Activated naive CD4-positive, alpha-beta T cell treated with Interleukin-2 at 50 U/mL for 16 hours (primary cell): ENCODE data around the gene ANKRD65.
A peak's percentile ranks its signal among the peaks of the same experiment; 100 is the strongest.

Experiments used
- DNase-seq: peaks from one replicate; pipeline ENCODE4 v3.0.0-alpha.2; 2020

The ANKRD65 gene

GRCh38 chr1:1441002-1441888 lies 20.2 kb upstream of the ANKRD65 start:
- peak; percentile 64 for DNase-seq

- no peak for DNase-seq
Measured at GRCh38 chr1:1440262-1441001, 19.4 kb upstream of the ANKRD65 start.

DNA sequence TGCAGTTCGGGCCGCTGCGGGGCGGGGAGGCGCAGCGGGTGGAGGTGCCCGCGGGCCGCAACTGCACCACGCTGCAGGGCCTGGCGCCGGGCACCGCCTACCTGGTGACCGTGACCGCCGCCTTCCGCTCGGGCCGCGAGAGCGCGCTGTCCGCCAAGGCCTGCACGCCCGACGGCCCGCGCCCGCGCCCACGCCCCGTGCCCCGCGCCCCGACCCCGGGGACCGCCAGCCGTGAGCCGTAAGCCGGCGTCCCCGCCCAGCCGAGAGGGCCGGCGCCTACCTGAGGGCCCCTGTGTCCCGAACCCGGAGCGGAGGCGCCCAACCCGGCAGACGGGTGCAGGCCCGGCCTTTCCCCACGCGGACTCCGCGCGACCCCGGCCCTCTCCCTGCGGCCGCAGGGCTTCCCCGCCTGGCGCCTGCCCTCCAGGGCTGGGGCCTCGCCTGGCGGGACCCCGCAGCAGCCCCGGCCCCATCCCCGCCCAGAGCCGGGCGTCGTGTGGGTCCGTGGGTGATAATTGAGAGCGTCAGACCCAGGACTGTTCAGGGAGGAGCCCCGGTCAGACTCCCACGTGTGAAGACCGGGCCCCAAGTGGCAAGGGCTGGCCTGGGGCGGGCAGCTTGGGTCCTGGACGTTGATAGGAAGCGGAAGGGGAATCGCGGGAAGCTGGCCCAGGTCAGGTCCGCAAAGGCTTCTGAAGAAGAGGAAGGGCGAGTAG lies 18.6 kb upstream of the ANKRD65 start:
- no peak for DNase-seq

- DNase-seq: no peak
Measured at GRCh38 chr1:1438531-1439381, 17.7 kb upstream of the ANKRD65 start.

DNA sequence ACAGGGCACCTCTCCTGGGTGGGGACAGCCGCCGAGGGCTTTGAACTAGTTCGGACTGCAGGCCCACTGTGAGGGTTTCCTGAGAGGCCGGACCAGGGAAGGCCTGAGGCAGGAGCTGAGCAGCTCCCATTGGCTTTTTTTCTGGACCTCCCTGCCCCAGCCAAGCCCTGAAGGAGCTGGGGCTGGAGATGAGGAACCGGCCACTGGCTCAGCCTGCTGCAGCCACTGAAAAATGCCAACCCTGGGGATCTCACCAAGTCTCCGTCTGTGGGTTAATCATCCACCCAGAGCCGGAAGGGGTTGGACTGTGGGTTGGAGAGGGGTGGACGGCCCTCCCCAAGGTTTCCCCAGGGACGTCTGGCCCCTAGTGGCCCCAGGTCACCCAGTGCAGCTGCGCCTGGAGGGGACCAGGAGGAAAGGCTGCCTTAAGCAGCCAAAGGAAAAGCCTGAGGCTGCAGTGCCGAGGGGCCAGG lies 16.9 kb upstream of the ANKRD65 start:
- DNase-seq: no peak

- DNase-seq: no peak
Measured at GRCh38 chr1:1437033-1437903, 16.2 kb upstream of the ANKRD65 start.

DNA sequence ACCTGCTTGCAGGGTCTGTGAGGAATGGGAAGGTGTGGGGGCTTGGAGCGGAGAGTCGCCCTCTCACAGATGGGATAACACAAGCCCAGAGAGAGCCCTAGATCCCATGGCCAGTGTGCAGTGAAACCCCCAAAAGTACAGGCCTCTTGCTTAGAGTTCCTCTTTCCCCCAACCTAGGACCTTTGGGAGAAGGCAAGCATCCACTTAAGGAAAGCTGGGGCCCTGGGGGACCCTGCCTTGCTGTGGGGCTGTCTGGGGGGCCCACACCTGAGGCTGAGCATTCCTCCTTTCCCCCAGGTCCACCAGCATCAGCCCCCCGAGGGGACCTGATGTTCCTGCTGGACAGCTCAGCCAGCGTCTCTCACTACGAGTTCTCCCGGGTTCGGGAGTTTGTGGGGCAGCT lies 15.6 kb upstream of the ANKRD65 start:
- DNase-seq: no peak

DNA sequence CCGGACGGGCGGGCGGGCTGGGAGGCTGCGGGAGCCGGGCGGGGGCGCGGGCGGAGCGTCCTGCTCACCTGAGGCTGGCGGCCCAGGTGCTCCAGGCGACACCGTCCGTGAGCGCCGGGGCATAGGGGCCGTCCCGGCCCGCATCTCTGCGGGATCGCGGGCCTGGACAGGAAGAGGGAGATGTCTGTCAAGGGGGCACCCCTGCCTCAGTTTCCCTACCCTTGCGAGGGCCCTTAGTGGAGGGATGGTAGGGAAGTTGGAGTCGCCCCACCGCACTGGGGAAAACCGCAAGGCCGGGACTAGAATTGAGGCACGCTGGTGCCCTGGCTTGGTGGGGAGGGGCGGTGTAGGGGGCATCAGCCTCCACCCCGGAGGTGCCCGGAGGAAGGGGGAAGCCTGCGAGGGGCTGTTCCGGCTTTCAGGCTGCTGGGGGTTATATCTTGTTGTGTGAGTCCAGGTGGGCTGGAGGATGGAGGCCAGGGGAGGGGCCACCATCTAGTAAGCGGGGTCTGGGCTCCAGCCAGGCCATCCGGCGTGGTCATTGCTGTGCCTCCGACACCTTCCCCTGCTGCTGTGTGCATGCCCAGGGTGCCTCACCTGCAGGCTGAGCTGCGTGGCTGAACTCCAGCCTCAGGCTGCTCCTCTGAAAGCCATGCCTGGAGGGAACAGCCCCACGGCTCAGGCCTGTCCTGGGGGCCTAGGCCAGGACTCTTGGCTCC lies 15.0 kb upstream of the ANKRD65 start:
- no peak for DNase-seq

- DNase-seq: peak; percentile 62
Measured at GRCh38 chr1:1435106-1435903, 14.2 kb upstream of the ANKRD65 start, which contains the start of gene VWA1. Gene VWA1 (plus strand): TSS chr1:1435690. CDS start chr1:1435749, 59 bp downstream.

DNA sequence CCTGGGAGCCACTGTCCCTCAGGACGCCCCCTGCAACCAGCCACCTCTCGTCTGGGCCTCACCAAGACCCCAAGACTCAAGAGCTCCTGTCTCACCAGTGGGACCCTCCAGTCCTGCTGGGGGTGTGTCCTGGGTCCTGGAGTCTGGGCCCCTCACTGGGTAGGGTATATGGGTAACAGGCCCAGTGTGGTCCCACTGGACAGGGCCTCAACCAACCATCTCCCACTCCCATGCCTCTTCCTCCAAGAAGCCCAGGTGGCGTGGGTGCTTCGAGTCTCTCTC lies 13.7 kb upstream of the ANKRD65 start:
- DNase-seq: no peak

GRCh38 chr1:1434131-1434823 lies 13.2 kb upstream of the ANKRD65 start:
- no peak for DNase-seq

DNA sequence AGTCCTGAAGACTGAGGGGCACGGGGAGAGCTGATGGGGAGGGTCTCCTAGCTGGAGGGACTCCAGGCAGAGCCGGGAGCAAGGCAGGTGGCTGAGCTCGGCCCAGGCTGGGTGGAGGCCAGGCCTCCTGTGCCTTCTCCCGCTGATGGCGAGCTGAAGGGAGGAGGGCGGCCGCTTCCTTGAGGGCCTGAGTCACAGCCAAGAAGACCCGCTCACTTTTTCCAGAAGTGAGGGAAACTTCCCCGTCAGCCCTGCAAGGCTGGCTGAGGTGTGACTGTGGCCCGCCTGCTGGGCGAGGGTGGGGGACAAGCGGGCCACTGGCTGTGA lies 12.7 kb upstream of the ANKRD65 start:
- DNase-seq: peak; percentile 54

DNA sequence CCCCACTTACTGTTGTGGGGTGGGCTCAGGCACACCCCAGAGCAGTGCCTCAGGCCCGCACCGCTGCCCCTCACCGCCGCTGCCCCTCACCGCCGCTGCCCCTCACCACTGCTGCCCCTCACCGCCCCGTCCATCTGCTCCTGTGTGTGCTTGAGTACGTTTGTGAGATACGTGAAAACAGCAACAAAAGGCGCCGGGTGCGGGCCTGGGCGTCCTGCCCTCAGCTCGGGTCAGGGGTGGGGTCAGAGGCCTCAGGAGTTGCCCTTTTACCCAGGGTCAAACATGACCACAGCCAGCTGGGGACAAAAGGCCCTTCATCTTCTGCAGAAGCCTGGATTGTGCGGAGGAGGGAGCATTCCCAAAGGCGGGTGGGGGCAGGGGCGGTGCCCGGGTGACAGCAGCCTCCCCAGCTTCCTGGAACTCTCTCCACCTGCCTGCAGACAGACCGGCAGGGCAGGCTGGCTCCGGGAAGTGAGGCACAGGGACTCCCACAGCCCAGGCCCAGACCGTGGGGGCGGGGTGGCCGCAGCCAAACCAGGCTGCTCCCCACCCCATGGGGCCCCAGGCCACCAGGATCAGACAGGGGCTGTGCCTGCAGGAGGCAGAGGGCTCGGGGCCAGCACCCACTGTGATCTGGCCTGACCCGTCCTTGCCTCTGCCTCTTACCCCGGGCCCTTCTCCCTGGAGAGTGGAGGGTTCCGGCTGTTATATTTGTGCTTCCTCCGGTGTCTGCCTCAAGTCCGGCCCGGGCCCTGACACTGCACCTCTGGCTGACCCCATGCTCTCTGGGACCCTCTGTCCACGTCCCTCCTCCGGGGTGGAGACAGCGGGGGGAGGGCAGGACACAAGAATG lies 12.1 kb upstream of the ANKRD65 start:
- no peak for DNase-seq

- DNase-seq: no peak
Measured at GRCh38 chr1:1432274-1432950, 11.3 kb upstream of the ANKRD65 start.

DNA sequence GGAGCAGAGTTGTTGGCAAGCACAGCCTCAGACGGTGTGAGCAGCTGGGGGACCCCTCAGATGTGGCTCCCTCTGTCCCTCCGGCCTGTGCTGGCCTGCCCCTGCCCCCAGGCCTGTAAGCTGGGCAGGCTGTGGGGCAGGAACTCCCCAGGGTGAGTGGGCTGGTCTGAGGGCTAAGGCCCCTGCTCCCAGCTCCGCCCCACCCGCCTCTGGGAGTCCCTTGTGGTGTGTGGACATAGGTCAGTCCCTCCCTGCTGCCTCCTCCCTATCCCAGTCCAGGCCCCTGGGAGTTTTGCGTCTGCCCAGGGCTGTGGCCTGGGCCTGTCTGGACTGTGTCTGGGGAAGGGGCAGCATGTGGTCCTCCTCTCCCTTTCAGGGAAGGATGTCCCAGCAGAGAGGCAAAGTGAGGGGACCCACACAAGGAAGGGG lies 10.8 kb upstream of the ANKRD65 start:
- no peak for DNase-seq

GRCh38 chr1:1430992-1431844 lies 10.1 kb upstream of the ANKRD65 start:
- DNase-seq: no peak
